Activated T-cell treated with anti-CD3 and anti-CD28 coated beads for 1 hour (primary cell): ENCODE measurements around the gene CXCR5.

Experiments
- DNase-seq: peaks from one replicate; pipeline ENCODE4 v3.0.0-alpha.2; 2020; ENCODE audit warnings: low read depth

Gene CXCR5

DNA sequence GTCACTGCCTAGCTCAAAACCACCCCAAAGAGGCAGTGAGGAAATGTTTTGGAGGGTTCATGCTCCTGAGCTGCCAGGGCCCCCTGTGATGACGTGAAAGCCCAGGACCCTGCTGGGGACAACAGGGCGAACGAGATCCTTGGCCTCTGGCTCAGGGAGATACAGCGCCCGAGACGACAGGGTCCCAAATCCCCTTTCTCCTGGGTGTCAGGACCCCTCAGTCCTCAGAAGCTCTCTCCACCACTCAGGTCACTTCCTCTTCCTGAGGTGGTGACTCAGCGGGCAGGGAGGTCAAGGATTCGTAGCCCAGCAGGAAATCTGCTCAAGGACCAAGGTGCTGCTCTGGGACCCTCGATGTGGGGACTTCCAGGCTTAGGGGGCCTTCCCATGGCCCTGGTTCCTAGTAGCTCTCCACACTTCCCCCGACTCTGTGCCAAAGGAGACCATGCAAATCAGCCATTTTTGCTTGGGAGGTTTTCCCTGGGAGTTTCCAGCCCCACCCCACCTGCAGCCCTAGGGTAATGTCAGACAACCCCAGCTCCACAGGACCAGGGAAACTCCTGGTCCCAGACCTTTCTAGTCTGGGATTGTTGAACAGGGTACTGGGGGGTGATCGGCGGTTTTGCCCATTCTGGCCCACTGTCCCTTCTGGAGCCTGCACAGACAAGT lies 29.2 kb downstream of the CXCR5 start:
- DNase-seq = no peak

DNA sequence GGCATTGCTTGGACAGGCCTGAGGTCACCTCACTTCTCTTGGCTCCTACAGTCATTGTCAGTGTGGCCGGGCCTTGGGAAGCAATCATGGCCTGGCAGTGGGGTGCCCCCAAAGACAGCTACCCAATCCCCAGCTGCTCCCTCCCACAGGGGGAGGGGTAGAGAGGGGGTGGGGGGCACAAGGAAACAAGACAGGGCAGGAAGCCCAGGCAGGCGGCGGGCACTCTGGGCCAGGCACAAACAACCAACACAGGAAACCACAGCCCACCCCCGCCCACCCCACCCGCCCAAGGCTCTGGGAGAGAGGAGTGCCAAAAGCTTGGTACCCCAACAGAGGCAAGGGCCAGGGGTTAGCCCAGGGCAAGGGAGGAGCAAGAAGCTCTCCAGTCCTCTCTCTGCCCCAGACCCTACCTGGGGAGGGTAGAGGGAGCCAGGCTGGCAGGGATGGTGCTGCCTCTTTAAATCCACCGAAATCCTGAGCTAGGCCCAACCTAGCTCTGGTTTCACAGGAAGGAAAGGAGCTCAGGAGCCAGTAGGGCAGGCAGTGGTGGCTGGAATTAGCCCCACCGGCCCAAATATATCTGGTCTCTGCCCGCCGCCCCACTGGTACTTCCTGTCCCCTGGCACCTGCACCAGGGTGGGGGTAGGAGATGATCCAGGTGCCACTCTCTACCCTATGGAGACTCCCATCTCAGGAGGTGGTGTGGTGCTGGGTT lies 29.9 kb downstream of the CXCR5 start:
- DNase-seq = no peak

DNA sequence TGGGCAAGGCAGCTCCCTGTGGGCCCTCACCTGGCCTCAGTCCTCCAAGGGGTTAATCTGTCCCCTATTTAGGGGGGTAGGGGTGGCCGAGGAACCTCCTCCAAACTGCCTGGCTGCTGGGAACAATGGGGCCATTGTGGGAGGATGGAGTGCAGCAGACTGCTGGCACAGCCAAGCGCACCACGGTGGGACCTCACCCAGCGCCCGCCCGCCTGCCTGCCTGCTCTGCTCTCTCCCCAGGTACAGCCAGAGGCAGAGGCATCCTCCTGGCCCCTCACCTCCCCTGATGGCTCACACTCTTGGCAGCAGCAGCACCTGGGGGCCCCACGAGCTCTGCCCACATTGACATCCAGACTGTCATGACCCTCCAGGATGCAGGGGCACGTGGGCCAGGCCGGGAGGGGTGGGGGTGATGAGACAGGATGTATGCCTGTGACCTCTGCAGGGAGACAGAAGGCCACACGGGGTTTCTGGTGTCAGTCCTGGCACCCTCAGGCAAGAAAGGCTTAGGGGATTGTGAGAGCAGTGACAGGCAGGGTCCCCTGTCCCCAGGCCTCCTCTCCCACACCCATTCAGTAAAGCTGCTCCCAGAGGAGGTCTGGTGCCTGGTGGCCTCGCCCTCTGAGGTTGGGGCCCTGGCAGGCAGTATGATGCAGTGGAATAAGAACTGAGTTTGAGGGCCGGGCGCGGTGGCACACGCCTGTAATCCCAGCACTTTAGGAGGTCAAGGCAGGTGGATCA lies 30.7 kb downstream of the CXCR5 start:
- DNase-seq = peak; percentile 66

DNA sequence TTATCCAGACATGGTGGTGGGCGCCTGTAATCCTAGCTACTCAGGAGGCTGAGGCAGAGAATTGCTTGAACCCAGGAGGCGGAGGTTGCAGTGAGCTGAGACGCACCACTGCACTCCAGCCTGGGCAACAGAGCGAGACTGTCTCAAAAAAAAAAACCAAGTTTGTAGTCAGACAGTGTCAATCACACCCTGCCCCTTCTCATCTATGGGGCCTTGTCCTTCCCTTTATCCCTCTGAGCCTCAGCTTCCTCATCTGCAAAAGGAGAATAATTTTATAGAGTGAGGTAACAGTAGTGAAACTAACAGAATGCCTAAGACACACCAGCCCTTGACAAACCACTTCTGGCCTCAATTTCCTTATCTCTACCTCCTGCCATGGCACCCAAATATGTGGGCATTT lies 31.3 kb downstream of the CXCR5 start:
- no peak for DNase-seq

DNA sequence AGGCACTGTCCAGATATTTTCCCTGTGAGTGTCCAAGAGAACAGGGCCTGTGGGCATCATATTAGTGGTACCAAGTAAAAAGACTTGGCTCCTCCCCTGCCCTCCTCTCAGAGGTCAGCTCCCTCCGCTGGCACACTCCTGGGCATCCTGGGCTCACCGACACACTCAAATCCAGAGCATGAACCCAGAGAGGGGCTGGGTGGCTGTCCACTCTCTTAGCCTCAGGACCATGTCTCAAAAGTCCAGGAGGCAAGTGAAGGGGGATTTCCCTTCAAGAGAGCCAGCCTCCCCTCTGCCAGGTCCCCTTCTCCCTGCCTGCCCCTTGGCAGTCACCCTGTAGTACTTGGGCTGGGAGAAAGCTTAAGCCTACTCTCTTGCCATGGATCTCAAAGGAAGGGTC lies 31.7 kb downstream of the CXCR5 start:
- no peak for DNase-seq

DNA sequence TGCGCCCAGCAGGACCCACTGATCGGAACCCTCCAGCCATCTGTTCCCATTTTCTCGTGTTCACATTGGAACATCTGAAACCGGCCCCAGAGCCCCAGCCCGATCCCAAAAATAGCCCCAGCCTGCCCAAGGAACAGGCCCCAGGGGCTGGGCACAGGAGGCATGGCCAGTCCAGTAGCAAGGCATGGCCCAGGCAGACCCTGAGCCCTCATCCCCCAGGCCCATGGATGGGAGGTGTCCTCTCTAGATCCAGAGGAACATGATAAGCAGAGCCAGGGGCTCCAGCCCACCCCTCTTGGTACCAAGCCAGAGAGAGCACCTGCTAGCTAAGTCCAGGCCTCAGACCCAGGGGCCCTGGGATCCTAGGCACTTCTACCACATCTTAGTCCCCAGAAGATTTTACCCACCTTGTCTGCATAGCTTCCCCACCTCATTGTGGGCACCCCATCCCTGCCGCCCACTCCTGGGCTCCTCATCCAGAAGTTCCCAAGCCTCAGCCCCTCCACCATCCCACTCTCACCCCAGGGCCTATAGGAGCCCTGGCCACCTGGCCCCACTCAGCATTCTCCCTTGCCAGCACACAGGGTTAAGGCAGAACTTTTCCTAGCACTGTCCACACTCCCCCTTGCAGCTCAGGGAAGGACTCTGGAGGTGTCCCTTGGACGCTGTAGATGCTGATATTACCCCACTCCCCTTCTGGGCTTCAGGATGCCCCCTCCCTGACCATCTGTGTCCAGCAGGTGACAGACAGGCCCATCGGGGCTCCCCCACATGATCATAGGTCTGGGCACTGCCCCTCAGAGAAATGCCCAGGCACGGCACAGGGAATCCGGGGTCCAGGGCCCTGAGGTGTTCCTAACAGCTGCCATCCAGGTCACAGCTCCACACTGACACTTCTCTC lies 32.5 kb downstream of the CXCR5 start:
- no peak for DNase-seq

DNA sequence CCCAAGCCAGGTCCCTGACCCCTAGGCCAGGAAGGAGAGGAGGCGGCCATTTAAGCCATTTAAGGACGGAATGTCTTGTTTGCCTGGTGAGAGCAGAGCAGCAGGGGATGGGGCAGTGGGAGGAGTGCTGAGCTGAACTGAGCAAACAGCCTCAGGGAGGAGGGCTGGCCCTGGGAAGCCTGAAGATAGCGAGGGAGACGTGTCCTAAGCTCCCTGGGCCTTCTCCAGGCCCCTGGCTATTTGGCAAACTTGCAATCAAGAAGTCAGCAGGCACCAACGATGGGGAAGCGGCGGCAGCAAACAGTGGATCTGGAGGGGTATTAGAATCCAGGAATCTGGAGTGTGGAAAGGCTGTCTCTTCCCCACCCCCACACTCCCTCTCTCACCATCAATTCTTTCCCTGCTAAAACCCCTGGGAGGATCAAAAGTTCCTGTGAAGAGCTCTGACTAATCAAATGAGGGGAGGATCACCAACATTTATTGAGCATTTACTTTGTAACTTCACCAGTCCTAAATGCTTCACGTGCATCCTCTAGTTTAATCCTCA lies 33.2 kb downstream of the CXCR5 start:
- no peak for DNase-seq

DNA sequence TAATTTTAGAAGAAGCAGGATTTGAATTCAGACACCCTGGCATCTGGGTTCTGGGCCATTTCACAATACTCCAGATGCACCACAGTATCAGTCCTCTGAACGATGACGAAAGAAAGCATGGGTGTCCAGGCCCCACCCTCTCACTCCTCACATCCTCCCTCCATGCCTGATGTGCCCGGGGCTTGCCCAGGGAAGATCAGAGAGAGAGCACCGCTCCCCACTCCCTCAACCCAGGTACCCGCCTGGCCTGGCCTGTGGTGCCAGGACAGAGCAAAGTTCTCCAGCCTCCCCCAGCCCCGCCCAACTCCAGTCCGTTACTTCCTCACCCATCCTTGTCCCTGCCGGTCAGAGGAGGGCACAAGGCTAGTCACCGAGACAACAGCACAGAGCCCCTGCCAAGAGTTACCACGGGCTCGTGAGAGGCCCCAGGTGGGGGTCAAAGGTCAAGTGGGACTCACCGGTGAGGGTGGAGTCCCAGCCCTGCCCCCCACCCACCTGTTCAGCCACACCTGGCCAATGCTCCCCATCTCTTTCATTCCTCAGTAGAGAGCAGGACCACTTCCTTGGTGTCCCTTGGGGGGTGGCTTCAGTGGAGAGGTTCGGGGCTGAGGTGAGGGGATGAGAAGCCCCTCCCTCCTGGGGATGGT lies 33.9 kb downstream of the CXCR5 start:
- no peak for DNase-seq

DNA sequence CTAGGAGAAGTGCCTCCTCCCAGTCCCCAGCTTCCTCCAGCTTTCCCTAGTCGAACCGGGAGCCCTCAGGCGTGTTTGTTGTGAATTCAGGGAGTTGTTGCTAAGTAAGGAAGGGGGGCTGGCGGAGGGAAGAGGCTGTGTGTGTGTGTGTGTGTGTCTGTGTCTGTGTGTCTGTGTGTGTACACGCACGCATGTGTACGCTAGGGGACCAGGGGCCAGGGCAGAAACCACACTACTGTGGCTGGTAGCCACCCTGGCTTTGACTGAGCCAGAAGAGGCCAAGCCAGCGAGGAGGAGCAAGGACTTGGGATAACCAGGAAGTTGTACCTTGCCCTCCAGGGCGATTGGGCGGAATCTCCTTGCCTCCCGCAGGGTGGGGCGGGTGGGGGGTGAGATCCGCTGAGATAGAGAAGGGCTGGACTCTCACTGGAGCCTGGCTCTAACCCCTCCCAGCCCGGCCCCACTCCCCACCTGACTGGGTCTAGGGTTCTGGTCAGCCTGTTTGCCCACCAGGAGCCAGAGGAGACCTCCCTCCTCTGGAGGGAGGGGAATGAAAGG lies 34.5 kb downstream of the CXCR5 start:
- no peak for DNase-seq

DNA sequence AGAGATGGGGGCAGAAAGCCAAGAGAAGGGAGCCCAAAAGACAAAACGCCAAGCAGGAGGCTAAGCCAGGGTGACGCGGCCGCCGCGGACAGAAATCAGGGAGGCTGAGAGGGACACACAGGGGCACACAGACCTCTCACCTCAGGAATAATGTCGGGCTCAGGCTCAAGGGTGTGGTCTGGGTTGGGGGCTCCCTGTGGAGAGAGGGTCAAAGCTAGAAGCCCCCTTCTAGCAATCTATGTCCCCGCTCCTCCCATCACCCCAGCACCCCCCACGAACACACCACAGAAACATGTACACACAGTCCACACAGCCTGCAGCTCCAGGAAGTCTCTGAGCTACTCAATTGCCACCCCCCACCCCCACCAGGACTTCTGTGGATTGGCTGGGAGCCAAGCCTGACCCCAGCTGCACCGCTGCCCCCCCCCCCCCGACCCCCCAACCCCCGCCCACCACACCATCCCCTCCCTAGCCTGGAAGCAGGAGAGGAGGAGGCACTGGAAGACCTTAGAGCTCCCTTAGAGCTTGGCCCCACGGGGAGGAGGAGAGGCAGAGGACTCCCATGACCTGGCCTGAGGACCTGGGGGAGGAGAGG lies 35.1 kb downstream of the CXCR5 start:
- DNase-seq = no peak

DNA sequence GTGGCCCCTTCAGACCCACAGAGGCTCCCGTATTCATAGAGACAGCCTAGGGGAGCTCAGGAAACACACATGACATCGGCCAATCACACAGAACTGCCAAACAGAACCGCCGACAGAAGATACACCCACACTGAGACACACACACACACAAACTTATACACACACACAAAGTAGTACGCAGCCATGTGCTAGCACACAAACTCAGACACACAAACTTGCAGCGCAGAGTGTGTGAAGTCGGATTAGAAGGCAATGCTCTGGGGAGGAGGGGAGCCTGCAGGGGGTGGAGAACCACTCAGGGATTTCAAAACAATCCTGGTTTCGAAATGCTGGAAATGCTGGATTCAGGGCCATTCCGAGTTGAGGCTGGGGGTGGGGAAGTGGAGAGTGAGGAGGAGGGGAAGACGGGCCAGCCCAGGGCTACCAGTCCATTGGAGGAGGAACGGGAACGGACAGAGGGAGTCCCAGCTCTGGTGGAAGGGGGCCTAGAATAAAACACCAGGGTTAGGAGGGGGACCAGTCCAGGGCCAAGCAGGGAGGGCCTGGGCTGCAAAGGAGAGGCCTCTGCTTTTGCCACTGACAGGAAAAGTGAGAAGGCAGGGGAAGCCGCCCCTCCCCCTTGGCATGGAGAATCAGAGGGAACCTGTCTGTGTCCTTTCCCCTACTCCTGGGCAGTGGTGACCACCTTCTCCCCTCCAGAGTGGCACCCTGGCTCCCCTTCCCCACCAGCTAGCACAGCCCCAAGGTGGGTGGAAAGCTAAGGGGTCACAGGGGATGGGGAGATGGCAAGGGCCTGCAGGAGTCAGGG lies 37.6 kb downstream of the CXCR5 start:
- DNase-seq = no peak

DNA sequence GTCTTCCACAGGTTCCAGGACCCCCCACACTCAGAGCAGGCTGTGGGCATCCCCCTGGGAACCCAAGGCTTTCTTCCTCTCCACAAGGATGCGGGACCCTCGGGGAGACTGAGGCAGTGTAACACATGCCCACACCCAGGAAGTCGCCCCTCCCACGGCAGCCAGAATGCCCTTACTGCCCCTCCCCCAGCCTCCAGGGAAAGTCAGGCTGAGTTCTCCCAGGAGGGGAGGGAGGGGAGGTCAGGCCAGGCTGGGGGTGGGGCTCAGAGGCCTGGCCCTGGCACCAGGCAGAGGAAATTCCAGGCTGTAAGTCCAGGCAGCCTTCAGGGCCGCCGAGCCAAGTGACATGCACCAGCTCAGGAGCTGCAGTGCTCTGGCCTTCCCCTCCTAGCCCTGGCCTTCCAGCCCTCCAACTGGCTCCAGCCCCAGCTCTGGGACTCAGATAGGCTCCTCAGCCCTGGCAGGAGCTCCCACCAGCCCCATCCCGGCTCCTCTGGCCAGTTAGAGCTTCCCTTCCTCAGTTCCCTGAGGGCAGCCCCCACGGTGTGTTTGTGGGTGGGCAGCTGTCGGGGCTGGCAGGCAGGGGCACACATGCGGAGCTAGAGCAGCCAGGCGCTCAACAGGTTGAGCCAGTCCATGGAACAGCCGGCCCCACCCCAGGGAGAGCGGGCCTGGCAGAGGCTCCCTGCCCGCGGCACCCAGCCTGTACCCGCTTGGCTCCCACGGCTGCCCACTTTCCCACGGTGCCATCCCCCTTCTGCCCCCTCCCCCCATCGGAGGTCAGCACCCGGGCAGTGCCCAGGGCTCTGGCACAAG lies 38.4 kb downstream of the CXCR5 start:
- no peak for DNase-seq

DNA sequence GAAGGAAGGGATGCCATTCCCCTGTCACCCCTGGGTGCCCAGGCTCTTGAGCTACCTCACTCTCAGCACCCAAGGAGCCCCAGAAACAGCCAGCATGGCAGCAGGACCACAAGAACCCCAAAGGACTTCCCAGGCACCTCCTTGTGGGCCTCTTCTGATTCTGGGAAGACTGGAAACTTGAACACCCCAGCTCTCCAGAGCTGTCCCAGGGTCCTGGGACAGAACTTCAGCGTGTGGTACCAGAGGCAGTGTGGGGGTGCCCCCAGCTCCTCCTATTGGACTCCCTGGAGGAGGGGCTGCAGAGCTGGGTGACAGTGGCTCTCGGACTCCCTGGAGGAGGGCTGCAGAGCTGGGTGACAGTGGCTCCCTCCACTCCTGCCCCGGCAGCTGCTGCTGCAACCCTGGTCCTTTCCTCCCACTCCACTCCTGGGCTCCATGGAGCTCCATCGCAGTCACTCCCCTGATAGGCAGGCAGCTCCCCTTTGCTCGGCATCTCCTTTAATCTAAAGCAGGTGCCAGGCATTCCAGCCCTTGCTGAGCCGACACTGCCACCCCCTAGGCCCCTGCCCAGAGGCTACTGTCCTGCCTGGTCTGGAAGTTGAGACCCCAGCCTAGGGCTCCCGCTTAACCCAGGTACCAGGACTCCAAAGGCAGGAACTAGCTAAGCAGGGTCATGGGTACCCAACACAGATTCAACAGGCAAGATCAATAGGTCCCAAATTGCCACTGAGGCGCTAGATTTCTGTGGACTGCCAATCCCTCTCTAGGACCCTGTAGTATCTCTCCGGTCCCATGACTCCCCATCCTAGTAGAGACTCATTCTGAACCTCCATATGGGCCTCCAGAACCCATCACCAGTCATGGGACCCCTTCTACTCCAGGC lies 39.3 kb downstream of the CXCR5 start:
- DNase-seq = no peak

DNA sequence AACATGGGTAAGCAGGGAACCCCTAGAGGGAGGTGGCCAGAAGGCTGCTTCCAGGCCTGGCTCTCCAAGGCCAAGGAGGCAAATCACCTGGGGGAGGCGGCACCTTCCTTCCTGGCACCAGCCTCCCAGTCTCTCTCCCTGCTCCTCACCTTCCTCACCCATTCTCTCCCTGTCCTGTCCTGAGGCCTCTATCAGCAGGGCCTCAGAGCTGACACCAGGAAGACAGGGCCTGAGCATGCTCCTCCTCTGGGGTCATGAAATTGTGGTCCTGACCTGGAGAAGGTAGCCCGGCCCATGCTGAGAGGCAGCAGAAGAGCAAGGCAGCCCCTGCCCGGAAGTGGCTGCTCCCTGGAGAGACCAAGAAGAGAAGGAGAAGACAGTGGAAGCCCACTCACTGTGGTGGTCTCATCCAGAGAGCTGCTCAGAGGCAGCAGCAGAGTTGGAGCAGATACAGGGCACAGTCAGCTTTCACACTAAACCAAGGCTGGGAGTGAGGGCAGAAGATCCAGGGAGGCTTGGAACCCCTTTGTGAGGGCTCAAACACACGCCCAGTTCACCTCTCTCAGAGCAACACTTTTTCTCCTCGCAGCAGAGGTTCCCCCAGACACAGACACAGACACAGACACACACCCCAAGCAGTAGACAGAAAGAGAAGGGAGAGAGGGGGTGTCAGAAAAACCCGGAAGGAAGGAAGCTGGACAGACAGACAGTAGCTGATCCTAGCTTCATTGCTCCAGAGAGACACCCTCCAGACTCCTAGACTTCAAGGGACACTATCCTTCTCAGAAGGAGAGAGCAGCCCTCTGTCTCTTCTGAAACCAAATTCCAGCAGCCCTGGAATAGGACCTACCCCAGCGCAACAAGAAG lies 40.3 kb downstream of the CXCR5 start:
- no peak for DNase-seq

DNA sequence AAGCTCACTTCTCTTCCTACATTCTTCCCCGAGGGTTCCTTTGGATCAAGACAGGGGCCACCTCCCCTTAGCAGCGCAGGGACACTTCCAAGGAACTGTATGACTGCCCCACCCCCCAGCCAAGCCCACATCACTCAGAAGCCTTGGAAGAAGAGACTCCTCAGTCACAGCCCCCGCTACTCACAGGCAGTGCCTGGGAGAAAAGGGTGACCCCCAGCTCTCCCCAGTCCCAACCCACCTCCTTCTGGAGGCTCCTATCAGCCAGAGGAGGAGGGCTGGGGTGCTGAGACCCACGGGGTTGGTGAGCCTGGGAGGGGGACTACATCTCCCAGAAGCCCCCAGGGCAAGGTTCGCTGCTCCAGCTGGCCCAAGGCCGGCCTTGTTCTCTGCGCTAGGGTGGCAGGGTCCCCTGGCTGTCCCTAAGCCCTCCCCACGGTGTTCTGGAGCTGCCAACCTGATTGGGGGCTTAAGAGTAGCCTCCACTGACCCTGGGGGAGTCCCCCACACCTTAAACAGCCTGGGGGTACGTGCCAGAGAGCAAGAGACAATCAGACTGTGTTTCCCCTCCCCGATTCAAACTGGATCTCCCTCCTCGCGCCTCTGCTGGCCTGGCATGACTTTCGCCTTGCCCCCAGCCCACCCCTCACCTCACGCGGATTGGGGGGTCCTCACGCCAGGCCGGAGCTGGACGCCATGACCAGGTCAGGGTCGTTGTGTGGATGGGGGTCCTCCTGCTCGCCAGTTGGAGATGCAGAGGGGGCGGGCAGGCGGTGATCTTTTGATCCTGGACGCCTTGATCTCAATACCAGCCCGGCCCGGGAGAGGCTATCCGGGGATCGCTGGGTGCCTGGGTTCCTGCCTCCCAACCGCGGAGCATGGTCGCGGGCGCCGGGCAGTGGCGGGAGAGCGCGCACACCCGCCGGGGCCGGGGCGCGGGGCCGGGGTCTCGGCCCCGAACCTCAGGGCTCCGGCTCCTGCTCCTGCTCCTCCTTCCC lies 41.2 kb downstream of the CXCR5 start:
- no peak for DNase-seq
